GM10847 (cell line): ENCODE measurements around the gene ZNF730.
A peak's percentile ranks its signal among the peaks of the same experiment; 100 is the strongest.

Experiments used
- POLR2A ChIP-seq: IDR thresholded peaks from 2 replicates; pipeline ENCODE4 v1.6.1; 2011; ENCODE audit not compliant: insufficient read length; ENCODE audit errors: extremely low read depth

Gene ZNF730

DNA sequence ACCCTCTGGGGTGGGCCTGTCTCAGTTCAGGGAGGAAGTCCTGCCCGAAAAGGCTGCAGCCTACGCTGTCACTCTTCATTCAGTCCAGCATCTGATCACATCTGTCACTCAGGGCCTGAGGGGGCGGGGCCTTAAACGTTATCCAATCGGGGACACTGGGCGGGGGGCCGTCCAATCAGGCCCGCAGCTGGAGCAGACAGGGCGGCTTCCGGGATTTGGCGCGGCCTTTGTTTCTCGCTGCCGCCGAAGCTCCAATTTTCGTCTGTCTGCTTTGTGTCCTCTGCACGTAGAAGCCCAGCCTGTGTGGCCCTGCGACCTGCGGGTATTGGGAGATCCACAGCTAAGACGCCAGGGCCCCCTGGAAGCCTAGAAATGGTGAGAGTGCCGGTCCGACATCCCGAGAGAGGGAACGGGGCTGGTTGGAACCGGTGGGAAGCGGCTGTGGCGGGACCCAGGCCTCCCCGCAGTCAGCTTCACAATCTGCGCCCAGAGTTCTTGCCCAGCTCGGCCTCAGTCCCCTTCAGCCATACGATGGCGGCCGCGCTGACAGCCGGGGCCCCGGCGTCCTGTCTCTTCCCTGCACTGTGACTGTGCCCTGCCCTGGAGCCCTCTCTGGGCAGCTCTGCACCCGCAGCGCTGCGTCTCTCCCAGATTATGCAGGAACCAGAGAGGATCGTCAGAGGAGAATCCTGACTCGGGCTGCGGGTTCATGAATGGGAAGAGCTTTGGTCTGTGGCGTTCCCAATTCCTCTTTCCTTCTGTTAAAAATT, at the start of gene ZNF730:
ZNF730 (plus strand) TSS at position 224 of the 770 bp plus-strand sequence; CDS start at position 373, 149 bp downstream.
- TF ChIP-seq POLR2A = no peak

- no peak for TF ChIP-seq POLR2A
These were observed 46.3 kb upstream of the ZNF730 start for GRCh38 chr19:23070353-23071146.

- TF ChIP-seq POLR2A = no peak
These were observed 45.7 kb upstream of the ZNF730 start for GRCh38 chr19:23071147-23071511.

GRCh38 chr19:23075031-23075733, 41.6 kb upstream of the ZNF730 start:
- TF ChIP-seq POLR2A = peak; percentile 18

DNA sequence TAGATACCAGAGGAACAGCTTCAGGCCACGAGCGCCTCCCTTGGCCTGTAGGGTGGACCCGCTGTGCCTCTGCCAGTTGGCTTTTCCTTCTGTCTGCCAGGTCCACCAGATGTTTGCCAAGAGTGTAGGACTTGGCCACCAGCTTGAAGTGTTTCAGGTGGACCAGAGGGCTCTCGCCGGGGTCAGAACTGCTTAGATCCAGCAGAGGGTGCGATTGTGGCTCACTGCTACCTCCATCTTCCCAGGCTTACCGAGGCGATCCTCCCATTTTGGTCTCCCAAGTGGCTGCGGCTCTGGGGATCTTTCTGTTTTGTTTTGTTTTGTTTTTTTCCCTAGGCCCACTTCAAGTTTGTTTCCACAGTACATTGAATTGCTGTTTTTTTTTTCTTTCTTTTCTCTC, 23.0 kb upstream of the ZNF730 start:
- TF ChIP-seq POLR2A = no peak

GRCh38 chr19:23095418-23095817, 21.4 kb upstream of the ZNF730 start:
- no peak for TF ChIP-seq POLR2A

DNA sequence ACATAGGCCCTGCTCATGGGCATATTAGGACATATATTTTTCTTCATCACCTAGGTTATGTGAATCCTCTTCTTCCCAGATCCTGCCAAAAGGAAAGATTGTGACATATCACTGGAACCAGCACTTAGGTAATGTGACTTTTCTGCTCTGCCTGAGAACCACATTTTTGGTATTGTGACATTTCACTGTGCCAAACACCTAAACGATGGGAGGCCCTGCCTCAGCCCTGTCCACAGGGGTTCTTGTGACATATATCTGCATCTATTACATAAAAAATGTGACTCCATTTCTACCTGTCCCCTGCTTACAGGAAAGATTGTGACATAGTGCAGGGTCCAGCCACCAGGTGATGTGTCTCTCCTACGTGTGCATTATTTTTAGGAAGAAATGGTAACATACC, 18.5 kb upstream of the ZNF730 start:
- TF ChIP-seq POLR2A = no peak

GRCh38 chr19:23098988-23099387, 17.8 kb upstream of the ZNF730 start:
- TF ChIP-seq POLR2A = no peak

DNA sequence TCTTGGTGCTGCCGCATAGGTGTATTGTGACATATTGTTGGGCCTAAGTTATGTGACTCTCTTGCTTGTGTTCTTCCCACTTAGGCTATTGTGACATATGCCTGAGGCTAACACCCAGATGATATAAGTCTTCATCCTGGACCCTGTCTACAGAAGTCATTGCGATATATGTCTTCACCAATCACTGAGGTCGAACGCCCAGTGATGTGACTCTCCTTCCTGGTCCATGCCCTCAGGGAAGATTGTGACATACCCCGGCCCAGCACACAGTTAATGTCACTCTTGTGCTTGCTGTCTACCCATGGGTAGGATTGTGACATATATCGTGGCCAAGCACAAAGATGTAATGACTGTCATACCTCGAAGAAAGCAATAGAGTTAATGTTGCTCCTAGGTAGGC, 16.9 kb upstream of the ZNF730 start:
- TF ChIP-seq POLR2A = no peak

DNA sequence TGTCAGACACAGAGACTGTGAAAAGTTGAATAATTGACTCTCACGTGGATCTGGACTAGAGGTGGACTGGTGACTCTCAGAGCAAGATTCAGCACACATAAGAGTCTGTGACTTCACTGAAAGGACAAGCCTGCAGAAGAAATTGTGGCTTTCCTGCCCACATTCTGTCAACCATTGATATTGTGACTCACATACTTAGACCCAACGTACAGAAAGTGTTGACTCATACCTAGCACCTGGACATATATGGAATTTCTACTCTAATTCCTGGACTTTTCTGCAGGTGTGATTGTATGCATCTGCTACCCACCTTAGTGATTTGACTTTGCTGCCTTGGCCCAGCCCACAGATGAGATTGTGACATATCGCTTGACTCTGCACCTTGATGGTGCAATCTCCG, 15.6 kb upstream of the ZNF730 start:
- TF ChIP-seq POLR2A = no peak

DNA sequence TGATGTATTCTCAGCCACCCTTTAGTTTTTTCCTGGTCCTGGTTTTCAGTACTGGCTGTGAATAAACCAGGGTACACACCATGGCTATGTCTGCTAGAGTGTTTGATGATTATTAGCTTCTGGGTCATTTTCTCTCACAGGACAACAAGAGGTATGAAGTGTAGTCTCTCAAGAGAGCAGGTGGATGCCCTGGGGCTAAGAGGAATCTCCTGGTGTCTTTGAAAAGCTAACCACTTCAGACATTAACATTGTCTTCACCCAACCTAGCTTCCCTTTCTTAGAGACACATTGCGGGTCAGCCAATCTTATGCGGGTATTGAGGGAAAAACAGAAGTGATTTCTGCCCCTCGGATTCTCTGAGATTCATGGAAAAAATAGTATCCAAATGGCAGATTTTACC, 1.6 kb downstream of the ZNF730 start:
- no peak for TF ChIP-seq POLR2A

- TF ChIP-seq POLR2A = no peak
These were observed 29.0 kb downstream of the ZNF730 start for GRCh38 chr19:23145617-23146415.

GRCh38 chr19:23160766-23161165, 43.9 kb downstream of the ZNF730 start:
- TF ChIP-seq POLR2A = no peak

GRCh38 chr19:23183251-23183650, 66.4 kb downstream of the ZNF730 start:
- TF ChIP-seq POLR2A = no peak

DNA sequence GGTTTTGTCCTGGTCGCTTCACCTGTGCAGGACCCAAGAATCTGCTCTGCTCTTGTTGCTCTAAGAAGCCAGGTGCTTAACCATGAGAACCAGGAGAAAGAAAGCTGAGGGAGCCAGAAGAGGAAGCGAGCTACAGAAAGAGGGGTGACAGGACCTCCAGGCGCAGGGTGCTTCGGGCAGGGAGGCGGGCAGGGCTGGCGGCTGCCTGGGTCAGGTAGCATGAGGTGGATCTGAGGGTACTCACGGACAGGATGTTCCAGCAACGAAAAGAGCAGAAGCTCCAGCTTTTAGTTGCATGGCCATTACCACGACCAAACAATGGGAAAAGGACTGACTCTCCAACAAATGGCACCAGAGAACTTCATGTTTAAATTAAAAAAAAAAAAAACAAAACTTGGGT, 73.5 kb downstream of the ZNF730 start:
- no peak for TF ChIP-seq POLR2A
